Esophagus muscularis mucosa (tissue), 4 donors: ENCODE data around the gene ORAI3. TPM values are rescaled to one million over a fixed set of nuclear protein-coding genes. Genes with fewer than 3 reads are reported as not detected.

Experiments
- DNase-seq: peaks from one replicate; pipeline ENCODE4 v3.0.0-alpha.2; 2017; ENCODE audit errors: extremely low spot score
- H3K27ac ChIP-seq, 4 donors: fragments of 200-600 bp; sonication (generic); replicated peaks in 1 of 4; 1 replicate in 3 of 4; 2 replicates in 1 of 4; pipeline ENCODE4 v1.5.1; 2016 to 2019; ENCODE audit warnings: mild to moderate bottlenecking in 1 of 4
- H3K27me3 ChIP-seq, 4 donors: fragments of 200-600 bp; sonication (generic); one replicate each; pipeline versions ENCODE4 v1.5.1 to v1.6.0; 2016 to 2019
- H3K36me3 ChIP-seq, 4 donors: fragments of 200-600 bp; sonication (generic); one replicate each; pipeline ENCODE4 v1.5.1; 2016 to 2019
- H3K4me1 ChIP-seq, 4 donors: fragments of 200-600 bp; sonication (generic); one replicate each; pipeline ENCODE4 v1.5.1; 2016 to 2019
- H3K4me3 ChIP-seq, 4 donors: fragments of 200-600 bp; sonication (generic); 1 replicate in 2 of 4; 2 replicates in 2 of 4; pipeline ENCODE4 v1.5.1; 2016 to 2019; ENCODE audit warnings: mild to moderate bottlenecking in 4 of 4, moderate library complexity in 1 of 4
- H3K9me3 ChIP-seq, 4 donors: fragments of 200-600 bp; sonication (generic); 1 replicate in 3 of 4; 2 replicates in 1 of 4; pipeline ENCODE4 v1.5.1; 2016 to 2019
- EP300 ChIP-seq: sonication (generic); formaldehyde crosslinking; IDR thresholded peaks from one replicate; pipeline ENCODE4 v1.6.1; 2017; ENCODE audit warnings: antibody characterized with exemption
- POLR2A ChIP-seq: fragments of 450-650 bp; IDR thresholded peaks from one replicate; pipeline ENCODE4 v1.6.1; 2017; ENCODE audit warnings: antibody characterized with exemption, moderate library complexity, mild to moderate bottlenecking, low read depth
- POLR2AphosphoS5 ChIP-seq, 2 donors: sonication (generic); formaldehyde crosslinking; IDR thresholded peaks; one replicate each; pipeline ENCODE4 v1.6.1; 2017; ENCODE audit warnings: antibody characterized with exemption in 2 of 2
- WGBS: methylation state at CpG from one replicate; pipeline ENCODE4 v1.1.5; 2018; 5-methylcytosine and 5-hydroxymethylcytosine counted together
- intact Hi-C: fragments of 100-400 bp; cut with DNase I; formaldehyde crosslinking; loops from one replicate; pipeline ENCODE4 v1.15.1; 2023
- small RNA-seq, 3 donors: library from RNA; depleted of rRNA; stranded (forward); fragments of <200 nt; gene quantifications; one replicate each; pipeline ENCODE3, GENCODE V24; 2016
- total RNA-seq, 4 donors: library from RNA; depleted of rRNA; stranded (reverse); fragments of >200 nt; gene quantifications; one replicate each; pipeline versions ENCODE4 v1.1.0 to v1.2.1, GENCODE V29; 2016
- TF ChIP-seq, protein P1 (sequence below), 3 experiments: fragments of 200-600 bp in 2 of 3; fragments of 450-650 bp in 1 of 3; sonication (generic) in 2 of 3; IDR thresholded peaks; one replicate each; pipeline ENCODE4 v1.5.1; 2017 to 2019; ENCODE audit warnings: antibody characterized with exemption in 3 of 3, mild to moderate bottlenecking in 2 of 3, moderate library complexity in 1 of 3

Gene ORAI3
- total RNA-seq, 4 donors from 2014 or later: 33.0 to 56.5 (median 45.8) TPM

DNA sequence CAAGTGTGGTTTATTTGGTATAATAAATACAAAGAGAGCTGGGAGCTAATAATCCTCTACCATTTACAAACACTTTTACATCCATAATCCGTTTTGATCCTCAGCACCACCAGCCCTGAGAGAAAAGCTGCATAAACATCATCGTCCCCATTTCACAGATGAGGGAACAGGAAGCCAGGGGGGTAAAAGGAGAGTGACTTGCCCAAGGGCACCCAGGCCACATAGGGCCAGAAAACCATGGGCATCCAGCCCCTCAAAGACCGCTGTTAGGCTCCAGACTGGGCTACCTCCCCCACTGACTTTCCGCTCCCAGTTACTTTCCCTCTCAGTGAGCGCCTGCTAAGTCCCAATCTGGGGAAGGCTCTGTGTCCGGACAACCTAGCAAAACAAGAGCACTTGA is 54.9 kb downstream of the ORAI3 start:
- Histone ChIP-seq H3K4me3 (no peak overlapping the region), H3K27ac (no peak overlapping the region), H3K4me1 (no peaks in the 10 kb centered on the region), H3K27me3 (peaks cover 0 to 29% (median 3%) of the 10 kb centered on the region in 4 donors), H3K36me3 (no peaks in the 10 kb centered on the region), H3K9me3 (no peaks in the 10 kb centered on the region)
- DNase-seq: no peak
- TF ChIP-seq POLR2AphosphoS5 (IDR thresholded peaks at IDR 0.05) (no peak), POLR2A (no peak), EP300 (no peak)
- TF ChIP-seq, protein P1, sequence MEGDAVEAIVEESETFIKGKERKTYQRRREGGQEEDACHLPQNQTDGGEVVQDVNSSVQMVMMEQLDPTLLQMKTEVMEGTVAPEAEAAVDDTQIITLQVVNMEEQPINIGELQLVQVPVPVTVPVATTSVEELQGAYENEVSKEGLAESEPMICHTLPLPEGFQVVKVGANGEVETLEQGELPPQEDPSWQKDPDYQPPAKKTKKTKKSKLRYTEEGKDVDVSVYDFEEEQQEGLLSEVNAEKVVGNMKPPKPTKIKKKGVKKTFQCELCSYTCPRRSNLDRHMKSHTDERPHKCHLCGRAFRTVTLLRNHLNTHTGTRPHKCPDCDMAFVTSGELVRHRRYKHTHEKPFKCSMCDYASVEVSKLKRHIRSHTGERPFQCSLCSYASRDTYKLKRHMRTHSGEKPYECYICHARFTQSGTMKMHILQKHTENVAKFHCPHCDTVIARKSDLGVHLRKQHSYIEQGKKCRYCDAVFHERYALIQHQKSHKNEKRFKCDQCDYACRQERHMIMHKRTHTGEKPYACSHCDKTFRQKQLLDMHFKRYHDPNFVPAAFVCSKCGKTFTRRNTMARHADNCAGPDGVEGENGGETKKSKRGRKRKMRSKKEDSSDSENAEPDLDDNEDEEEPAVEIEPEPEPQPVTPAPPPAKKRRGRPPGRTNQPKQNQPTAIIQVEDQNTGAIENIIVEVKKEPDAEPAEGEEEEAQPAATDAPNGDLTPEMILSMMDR (IDR thresholded peaks at IDR 0.05): no peak
- intact Hi-C loops: no loop called here
- 93% methylated on average over 6 of the region's 6 CpGs for WGBS

Small RNA genes lying within 50 kb of the gene (small RNA-seq; reads per million reads assigned to genes)
- gene AC135048.1: 0 reads per million in 3 donors

Other genes starting within 250 kb of the ORAI3 start
- gene SRCAP, start 249.9 kb upstream of the ORAI3 start, total RNA-seq: 10 to 100 TPM; 31.6 to 59.3 (median 41.0) TPM
- gene PHKG2, start 200.6 kb upstream of the ORAI3 start, total RNA-seq: 10 to 100 TPM; 22.4 to 25.8 (median 23.5) TPM
- 1 to 10 TPM in 2 of 4 donors, under 1 TPM in 2; 0.42 to 2.9 (median 1.4) TPM for gene CFAP119, start 187.0 kb upstream of the ORAI3 start, total RNA-seq
- 10 to 100 TPM; 61.9 to 86.9 (median 67.0) TPM for gene RNF40, start 186.7 kb upstream of the ORAI3 start, total RNA-seq
- gene ZNF629, start 161.9 kb upstream of the ORAI3 start, total RNA-seq: 10 to 100 TPM; 10.4 to 17.1 (median 15.4) TPM
- gene BCL7C, start 55.0 kb upstream of the ORAI3 start, total RNA-seq: 10 to 100 TPM; 42.1 to 57.9 (median 45.5) TPM
- 10 to 100 TPM in 2 of 4 donors, 1 to 10 TPM in 2; 6.2 to 18.8 (median 10.9) TPM for gene CTF1, start 52.5 kb upstream of the ORAI3 start, total RNA-seq
- gene FBXL19, start 25.5 kb upstream of the ORAI3 start, total RNA-seq: 10 to 100 TPM; 12.1 to 28.1 (median 17.7) TPM
- 10 to 100 TPM in 2 of 4 donors, 1 to 10 TPM in 2; 7.1 to 25.4 (median 9.9) TPM for gene SETD1A, start 8.7 kb downstream of the ORAI3 start, total RNA-seq
- 10 to 100 TPM; 15.4 to 33.0 (median 17.9) TPM for gene HSD3B7, start 36.1 kb downstream of the ORAI3 start, total RNA-seq
- gene STX1B, start 61.6 kb downstream of the ORAI3 start, total RNA-seq: 1 to 10 TPM in 3 of 4 donors, under 1 TPM in 1; 0.92 to 2.6 (median 1.8) TPM
- gene STX4, start 84.5 kb downstream of the ORAI3 start, total RNA-seq: 10 to 100 TPM; 36.8 to 54.0 (median 41.0) TPM
- 10 to 100 TPM in 3 of 4 donors, 1 to 10 TPM in 1; 9.6 to 19.3 (median 10.6) TPM for gene ZNF668, start 125.2 kb downstream of the ORAI3 start, total RNA-seq
- 10 to 100 TPM; 11.6 to 17.6 (median 15.5) TPM for gene ZNF646, start 125.4 kb downstream of the ORAI3 start, total RNA-seq
- gene PRSS53, start 139.9 kb downstream of the ORAI3 start, total RNA-seq: 1 to 10 TPM in 3 of 4 donors, under 1 TPM in 1; 0.83 to 2.3 (median 1.2) TPM
- 100 to 1,000 TPM in 2 of 4 donors, 10 to 100 TPM in 2; 81.4 to 122 (median 108) TPM for gene VKORC1, start 145.7 kb downstream of the ORAI3 start, total RNA-seq
- gene BCKDK, start 159.3 kb downstream of the ORAI3 start, total RNA-seq: 10 to 100 TPM; 34.1 to 73.7 (median 51.4) TPM
- 10 to 100 TPM; 61.0 to 83.4 (median 72.6) TPM for gene KAT8, start 168.6 kb downstream of the ORAI3 start, total RNA-seq
- under 1 TPM in 1 of 4 donors, not detected in 3; 0.34 TPM for gene PRSS8, start 186.7 kb downstream of the ORAI3 start, total RNA-seq
- gene PRSS36, start 201.0 kb downstream of the ORAI3 start, total RNA-seq: 1 to 10 TPM; 2.7 to 8.4 (median 5.1) TPM
- gene FUS, start 231.1 kb downstream of the ORAI3 start, total RNA-seq: 10 to 100 TPM; 24.0 to 45.1 (median 34.2) TPM